Stimulated activated effector memory CD8-positive, alpha-beta T cell treated with anti-CD3 and anti-CD28 coated beads, Interleukin-12 subunit alpha, Interleukin-12 subunit beta, amount 100 ng/mL, for 72 hours (primary cell): Measurements from ENCODE around the gene ASAP2.
A peak's percentile ranks its signal among the peaks of the same experiment; 100 is the strongest.

Experiments
- ATAC-seq: fragments of 150-1000 bp; cut with Tn5 transposase; 2 replicates; pipeline ENCODE4 v1.10.0; 2021
- DNase-seq, 2 donors: peaks; one replicate each; pipeline ENCODE4 v3.0.0; 2021 to 2022; ENCODE audit warnings: low spot score in 2 of 2
- H3K27ac Mint-ChIP-seq: one replicate; pipeline ENCODE4 v1.8.0; 2022; ENCODE audit warnings: mild to moderate bottlenecking, mixed read lengths
- H3K36me3 Mint-ChIP-seq: one replicate; pipeline ENCODE4 v1.8.0; 2022; ENCODE audit warnings: mild to moderate bottlenecking, mixed read lengths
- H3K4me1 Mint-ChIP-seq: one replicate; pipeline ENCODE4 v1.8.0; 2022; ENCODE audit warnings: mixed read lengths
- H3K4me3 Mint-ChIP-seq: one replicate; pipeline ENCODE4 v1.8.0; 2022; ENCODE audit warnings: mild to moderate bottlenecking, mixed read lengths
- H3K9me3 Mint-ChIP-seq: one replicate; pipeline ENCODE4 v1.8.0; 2022; ENCODE audit warnings: mixed read lengths

ASAP2 gene

GRCh38 chr2:9292426-9292825 is 85.8 kb downstream of the ASAP2 start:
- no peak overlapping the region for H3K27ac Mint-ChIP-seq
- ATAC-seq (no peak), DNase-seq (no peak)
- no peaks in the 10 kb centered on the region for H3K9me3 Mint-ChIP-seq
- no peaks in the 10 kb centered on the region for H3K36me3 Mint-ChIP-seq
- no peaks in the 10 kb centered on the region for H3K4me1 Mint-ChIP-seq
- no peak overlapping the region for H3K4me3 Mint-ChIP-seq

- Mint-ChIP-seq H3K36me3 (no peaks in the 10 kb centered on the region), H3K4me3 (no peak overlapping the region), H3K27ac (no peak overlapping the region), H3K9me3 (no peaks in the 10 kb centered on the region), H3K4me1 (no peaks in the 10 kb centered on the region)
- DNase-seq (no peak), ATAC-seq (no peak)
Measured at GRCh38 chr2:9294764-9295163, 88.2 kb downstream of the ASAP2 start.

GRCh38 chr2:9296559-9296958 is 89.9 kb downstream of the ASAP2 start:
- H3K4me1 Mint-ChIP-seq, result no peaks in the 10 kb centered on the region
- no peak overlapping the region for H3K27ac Mint-ChIP-seq
- H3K36me3 Mint-ChIP-seq, result no peaks in the 10 kb centered on the region
- ATAC-seq (no peak), DNase-seq (no peak)
- no peaks in the 10 kb centered on the region for H3K9me3 Mint-ChIP-seq
- H3K4me3 Mint-ChIP-seq, result no peak overlapping the region

- DNase-seq, result no peak
- no peak overlapping the region for H3K27ac Mint-ChIP-seq
- no peaks in the 10 kb centered on the region for H3K9me3 Mint-ChIP-seq
- no peak overlapping the region for H3K4me3 Mint-ChIP-seq
- no peaks in the 10 kb centered on the region for H3K36me3 Mint-ChIP-seq
- H3K4me1 Mint-ChIP-seq, result no peaks in the 10 kb centered on the region
- no peak for ATAC-seq
Measured at GRCh38 chr2:9297156-9297555, 90.5 kb downstream of the ASAP2 start.

GRCh38 chr2:9297807-9298206 is 91.2 kb downstream of the ASAP2 start:
- no peaks in the 10 kb centered on the region for H3K36me3 Mint-ChIP-seq
- no peaks in the 10 kb centered on the region for H3K4me1 Mint-ChIP-seq
- ATAC-seq (no peak), DNase-seq (no peak)
- H3K9me3 Mint-ChIP-seq, result no peaks in the 10 kb centered on the region
- H3K27ac Mint-ChIP-seq, result no peak overlapping the region
- H3K4me3 Mint-ChIP-seq, result no peak overlapping the region

GRCh38 chr2:9298583-9298982 is 92.0 kb downstream of the ASAP2 start:
- ATAC-seq, result no peak
- no peak for DNase-seq
- Mint-ChIP-seq H3K9me3 (no peaks in the 10 kb centered on the region), H3K4me1 (no peaks in the 10 kb centered on the region), H3K27ac (no peak overlapping the region), H3K36me3 (no peaks in the 10 kb centered on the region), H3K4me3 (no peak overlapping the region)

GRCh38 chr2:9299161-9300100 is 92.8 kb downstream of the ASAP2 start:
- ATAC-seq, result no peak
- H3K36me3 Mint-ChIP-seq, result no peaks in the 10 kb centered on the region
- H3K27ac Mint-ChIP-seq, result no peak overlapping the region

GRCh38 chr2:9300214-9300613 is 93.6 kb downstream of the ASAP2 start:
- Mint-ChIP-seq H3K9me3 (no peaks in the 10 kb centered on the region), H3K4me3 (no peak overlapping the region), H3K36me3 (no peaks in the 10 kb centered on the region), H3K4me1 (no peaks in the 10 kb centered on the region), H3K27ac (no peak overlapping the region)
- no peak for DNase-seq
- no peak for ATAC-seq

More at GRCh38 chr2:9299161-9300100, 92.8 kb downstream of the ASAP2 start:
- DNase-seq, result no peak
- no peaks in the 10 kb centered on the region for H3K4me1 Mint-ChIP-seq
- no peaks in the 10 kb centered on the region for H3K9me3 Mint-ChIP-seq
- no peak overlapping the region for H3K4me3 Mint-ChIP-seq

- Mint-ChIP-seq H3K4me3 (no peak overlapping the region), H3K9me3 (no peaks in the 10 kb centered on the region), H3K36me3 (no peaks in the 10 kb centered on the region), H3K27ac (no peak overlapping the region), H3K4me1 (no peaks in the 10 kb centered on the region)
- ATAC-seq (no peak), DNase-seq (no peak)
Measured at GRCh38 chr2:9300829-9301453, 94.3 kb downstream of the ASAP2 start.

- ATAC-seq (no peak), DNase-seq (no peak)
- no peaks in the 10 kb centered on the region for H3K9me3 Mint-ChIP-seq
- H3K4me1 Mint-ChIP-seq, result no peaks in the 10 kb centered on the region
- no peak overlapping the region for H3K4me3 Mint-ChIP-seq
- no peak overlapping the region for H3K27ac Mint-ChIP-seq
- H3K36me3 Mint-ChIP-seq, result no peaks in the 10 kb centered on the region
Measured at GRCh38 chr2:9302755-9303154, 96.1 kb downstream of the ASAP2 start.

- Mint-ChIP-seq H3K36me3 (no peaks in the 10 kb centered on the region), H3K4me3 (no peak overlapping the region), H3K27ac (no peak overlapping the region), H3K4me1 (no peaks in the 10 kb centered on the region), H3K9me3 (no peaks in the 10 kb centered on the region)
- DNase-seq (no peak), ATAC-seq (no peak)
Measured at GRCh38 chr2:9303528-9304225, 97.1 kb downstream of the ASAP2 start.

- H3K4me1 Mint-ChIP-seq, result no peaks in the 10 kb centered on the region
- no peaks in the 10 kb centered on the region for H3K9me3 Mint-ChIP-seq
- no peak overlapping the region for H3K4me3 Mint-ChIP-seq
- ATAC-seq, result no peak
- no peaks in the 10 kb centered on the region for H3K36me3 Mint-ChIP-seq
- no peak overlapping the region for H3K27ac Mint-ChIP-seq
- no peak for DNase-seq
Measured at GRCh38 chr2:9306911-9307310, 100.3 kb downstream of the ASAP2 start.

GRCh38 chr2:9307535-9307934 is 100.9 kb downstream of the ASAP2 start:
- no peak overlapping the region for H3K4me3 Mint-ChIP-seq
- no peak for ATAC-seq
- H3K36me3 Mint-ChIP-seq, result no peaks in the 10 kb centered on the region
- no peak overlapping the region for H3K27ac Mint-ChIP-seq
- no peaks in the 10 kb centered on the region for H3K4me1 Mint-ChIP-seq
- DNase-seq, result no peak
- H3K9me3 Mint-ChIP-seq, result no peaks in the 10 kb centered on the region

GRCh38 chr2:9308186-9308955 is 101.8 kb downstream of the ASAP2 start:
- Mint-ChIP-seq H3K36me3 (no peaks in the 10 kb centered on the region), H3K4me1 (no peaks in the 10 kb centered on the region), H3K9me3 (no peaks in the 10 kb centered on the region), H3K27ac (peak overlapping the region; percentile 63), H3K4me3 (no peak overlapping the region)
- no peak for DNase-seq
- ATAC-seq, result no peak

- ATAC-seq, result no peak
- no peak overlapping the region for H3K27ac Mint-ChIP-seq
- H3K4me1 Mint-ChIP-seq, result no peaks in the 10 kb centered on the region
- no peaks in the 10 kb centered on the region for H3K36me3 Mint-ChIP-seq
- no peak overlapping the region for H3K4me3 Mint-ChIP-seq
- no peaks in the 10 kb centered on the region for H3K9me3 Mint-ChIP-seq
- no peak for DNase-seq
Measured at GRCh38 chr2:9309147-9309546, 102.5 kb downstream of the ASAP2 start.
